ENCODE data around the gene KCNA2. TPM values are rescaled to one million over a fixed set of nuclear protein-coding genes. Genes with fewer than 3 reads are reported as not detected.

Gene KCNA2
- polyA plus RNA-seq, 3 donors: not detected

DNA sequence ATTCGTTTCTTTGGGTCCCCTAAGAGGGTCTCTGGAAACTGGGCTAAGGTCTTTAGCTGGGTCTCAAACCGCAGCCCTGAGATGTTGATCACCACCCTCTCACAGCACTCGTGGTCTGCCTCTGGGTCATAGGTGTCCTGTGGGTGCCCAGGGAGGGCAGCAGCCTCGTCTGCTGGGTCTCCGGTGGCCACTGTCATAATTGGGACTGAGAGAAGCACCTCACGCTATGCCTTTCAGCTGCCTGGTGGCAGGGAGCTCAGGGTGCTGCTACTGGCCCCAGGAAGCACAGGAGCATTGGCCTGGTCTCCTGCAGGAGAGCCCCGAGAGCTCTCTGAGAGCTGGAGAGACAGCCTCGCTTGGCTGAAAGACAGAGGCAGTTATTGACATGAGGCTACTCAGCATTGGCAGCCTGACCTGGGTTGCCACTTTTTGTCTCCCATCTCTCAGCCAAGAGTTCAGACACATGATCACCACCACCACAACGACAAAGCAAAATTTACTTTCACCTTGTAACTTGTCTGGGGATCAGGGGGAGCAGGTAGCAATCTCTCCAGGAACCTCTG is 1.5 kb downstream of the KCNA2 start:
- Histone ChIP-seq H3K79me2 (ENCODE audit: insufficient read depth, low read length) (no peaks in the 10 kb centered on the region), H3K27me3 (ENCODE audit: control insufficient read depth in 2 of 2, insufficient read depth in 2 of 2, low read length in 2 of 2) (peaks cover 40 to 55% of the 10 kb centered on the region in 2 donors), H4K20me1 (ENCODE audit: insufficient read depth, low read length) (no peaks in the 10 kb centered on the region), H3K9ac (ENCODE audit: insufficient read depth, low read length, poor library complexity, severe bottlenecking) (no peak overlapping the region), H3K4me1 (ENCODE audit: control insufficient read depth in 1 of 2, insufficient read depth in 2 of 2, low read length in 2 of 2) (peaks cover 12 to 17% of the 10 kb centered on the region in 2 donors), H2AFZ (ENCODE audit: insufficient read depth, low read depth, low read length, poor library complexity, severe bottlenecking) (no peak overlapping the region), H3K9me3 (replicated peaks in 1 of 2; ENCODE audit: control insufficient read depth in 1 of 2, insufficient read depth in 1 of 2, low read length in 2 of 2) (peaks cover 0 to 17% of the 10 kb centered on the region in 2 donors), H3K4me3 (replicated peaks in 1 of 3; ENCODE audit: low read depth in 2 of 3, low read length in 3 of 3) (no peak overlapping the region), H3K27ac (ENCODE audit: low read depth in 1 of 2, low read length in 2 of 2) (no peak overlapping the region), H3K4me2 (replicated peaks; ENCODE audit: extremely low read depth, low read length, poor library complexity, severe bottlenecking) (no peak overlapping the region), H3K36me3 (replicated peaks in 1 of 2; ENCODE audit: control insufficient read depth in 1 of 2, insufficient read depth in 2 of 2, low read length in 2 of 2) (no peaks in the 10 kb centered on the region)
- H3K27me3 Mint-ChIP-seq (ENCODE audit: low read depth in 3 of 3): peaks cover 53 to 61% (median 55%) of the 10 kb centered on the region in 3 donors
- peaks cover 6 to 9% of the 10 kb centered on the region in 2 donors for H3K36me3 Mint-ChIP-seq
- H3K4me3 Mint-ChIP-seq: no peak overlapping the region
- H3K27ac Mint-ChIP-seq: no peak overlapping the region
- peaks cover 13% of the 10 kb centered on the region for H3K4me1 Mint-ChIP-seq
- no peak for TF ChIP-seq CTCF (IDR thresholded peaks at IDR 0.05)
- 93% methylated on average over 6 of the region's 9 CpGs for WGBS (ENCODE audit: insufficient coverage)
- DNase-seq: no peak
- intact Hi-C loops (cut with micrococcal nuclease): no loop called here
- peaks cover 0 to 13% (median 4%) of the 10 kb centered on the region in 7 donors for H3K9me3 Mint-ChIP-seq

DNA sequence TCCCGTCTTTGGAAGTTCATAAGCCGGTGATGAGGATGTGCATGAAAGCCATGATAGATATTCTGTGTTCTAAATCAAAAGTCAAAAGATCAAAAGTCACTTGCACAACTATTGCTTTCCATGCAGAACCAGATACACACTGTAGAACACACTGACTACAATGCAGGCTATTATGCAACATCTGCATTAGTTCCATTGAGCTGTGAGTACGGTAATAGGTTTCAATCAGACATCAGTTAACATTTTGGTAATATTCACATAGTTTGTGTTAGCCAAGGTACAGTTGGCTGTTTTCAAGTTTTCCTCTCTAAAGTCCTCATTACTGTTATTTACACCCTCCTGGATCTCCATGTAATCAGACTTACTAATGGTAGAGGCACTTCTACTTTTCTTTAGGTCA is 3.1 kb downstream of the KCNA2 start:
- peaks cover 24 to 39% of the 10 kb centered on the region in 2 donors for H3K27me3 ChIP-seq (ENCODE audit: control insufficient read depth in 2 of 2, insufficient read depth in 2 of 2, low read length in 2 of 2)
- no peaks in the 10 kb centered on the region for H3K79me2 ChIP-seq (ENCODE audit: insufficient read depth, low read length)
- H3K27ac Mint-ChIP-seq: no peak overlapping the region
- H3K36me3 ChIP-seq (replicated peaks in 1 of 2; ENCODE audit: control insufficient read depth in 1 of 2, insufficient read depth in 2 of 2, low read length in 2 of 2): no peaks in the 10 kb centered on the region
- H3K27ac ChIP-seq (ENCODE audit: low read depth in 1 of 2, low read length in 2 of 2): no peak overlapping the region
- no peak overlapping the region for H3K4me3 Mint-ChIP-seq
- H3K9me3 Mint-ChIP-seq: peaks cover 0 to 13% (median 3%) of the 10 kb centered on the region in 7 donors
- WGBS (ENCODE audit: insufficient coverage): no CpG with 5 or more reads among the region's 3 CpGs
- H3K4me1 ChIP-seq (ENCODE audit: control insufficient read depth in 1 of 2, insufficient read depth in 2 of 2, low read length in 2 of 2): peaks cover 12 to 17% of the 10 kb centered on the region in 2 donors
- H3K9me3 ChIP-seq (replicated peaks in 1 of 2; ENCODE audit: control insufficient read depth in 1 of 2, insufficient read depth in 1 of 2, low read length in 2 of 2): peaks cover 0 to 8% of the 10 kb centered on the region in 2 donors
- H2AFZ ChIP-seq (ENCODE audit: insufficient read depth, low read depth, low read length, poor library complexity, severe bottlenecking): no peak overlapping the region
- no peaks in the 10 kb centered on the region for H4K20me1 ChIP-seq (ENCODE audit: insufficient read depth, low read length)
- no peak overlapping the region for H3K4me2 ChIP-seq (replicated peaks; ENCODE audit: extremely low read depth, low read length, poor library complexity, severe bottlenecking)
- H3K4me3 ChIP-seq (replicated peaks in 1 of 3; ENCODE audit: low read depth in 2 of 3, low read length in 3 of 3): no peak overlapping the region
- H3K27me3 Mint-ChIP-seq (ENCODE audit: low read depth in 3 of 3): peaks cover 46 to 52% (median 51%) of the 10 kb centered on the region in 3 donors
- no peak overlapping the region for H3K9ac ChIP-seq (ENCODE audit: insufficient read depth, low read length, poor library complexity, severe bottlenecking)
- intact Hi-C loops (cut with micrococcal nuclease): no loop called here
- peaks cover 6% of the 10 kb centered on the region in 2 donors for H3K36me3 Mint-ChIP-seq
- no peak for TF ChIP-seq CTCF (IDR thresholded peaks at IDR 0.05)
- no peak for DNase-seq
- peaks cover 13% of the 10 kb centered on the region for H3K4me1 Mint-ChIP-seq

Measured in CD14-positive monocyte (primary cell).